22Rv1 (cell line): ENCODE data around the gene XXYLT1.

ENCODE experiments used
- ZFX ChIP-seq: fragments of 450-650 bp; IDR thresholded peaks from 2 replicates; pipeline ENCODE4 v1.6.1; 2017; ENCODE audit warnings: antibody characterized with exemption, borderline replicate concordance
- TF ChIP-seq, protein P1 (sequence below): fragments of 450-650 bp; IDR thresholded peaks from 2 replicates; pipeline ENCODE4 v1.5.1; 2017; ENCODE audit warnings: mild to moderate bottlenecking

DNA sequence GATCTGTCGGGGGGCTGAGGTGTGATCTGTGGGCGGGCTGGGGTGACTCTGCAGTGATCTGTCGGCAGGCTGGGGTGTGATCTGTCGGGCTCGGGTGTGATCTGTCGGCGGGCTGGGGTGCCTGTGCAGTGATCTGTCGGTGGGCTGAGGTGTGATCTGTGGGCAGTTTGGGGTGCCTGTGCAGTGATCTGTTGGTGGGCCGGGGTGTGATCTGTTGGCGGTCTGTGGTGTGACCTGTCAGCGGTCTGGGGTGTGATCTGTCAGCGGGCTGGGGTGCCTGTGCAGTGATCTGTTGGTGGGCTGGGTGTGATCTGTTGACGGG lies 205.1 kb downstream of the XXYLT1 start:
- TF ChIP-seq, protein P1, sequence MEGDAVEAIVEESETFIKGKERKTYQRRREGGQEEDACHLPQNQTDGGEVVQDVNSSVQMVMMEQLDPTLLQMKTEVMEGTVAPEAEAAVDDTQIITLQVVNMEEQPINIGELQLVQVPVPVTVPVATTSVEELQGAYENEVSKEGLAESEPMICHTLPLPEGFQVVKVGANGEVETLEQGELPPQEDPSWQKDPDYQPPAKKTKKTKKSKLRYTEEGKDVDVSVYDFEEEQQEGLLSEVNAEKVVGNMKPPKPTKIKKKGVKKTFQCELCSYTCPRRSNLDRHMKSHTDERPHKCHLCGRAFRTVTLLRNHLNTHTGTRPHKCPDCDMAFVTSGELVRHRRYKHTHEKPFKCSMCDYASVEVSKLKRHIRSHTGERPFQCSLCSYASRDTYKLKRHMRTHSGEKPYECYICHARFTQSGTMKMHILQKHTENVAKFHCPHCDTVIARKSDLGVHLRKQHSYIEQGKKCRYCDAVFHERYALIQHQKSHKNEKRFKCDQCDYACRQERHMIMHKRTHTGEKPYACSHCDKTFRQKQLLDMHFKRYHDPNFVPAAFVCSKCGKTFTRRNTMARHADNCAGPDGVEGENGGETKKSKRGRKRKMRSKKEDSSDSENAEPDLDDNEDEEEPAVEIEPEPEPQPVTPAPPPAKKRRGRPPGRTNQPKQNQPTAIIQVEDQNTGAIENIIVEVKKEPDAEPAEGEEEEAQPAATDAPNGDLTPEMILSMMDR: no peak
- no peak for TF ChIP-seq ZFX
